ENCODE measurements around the gene LUC7L3.

Gene LUC7L3

DNA sequence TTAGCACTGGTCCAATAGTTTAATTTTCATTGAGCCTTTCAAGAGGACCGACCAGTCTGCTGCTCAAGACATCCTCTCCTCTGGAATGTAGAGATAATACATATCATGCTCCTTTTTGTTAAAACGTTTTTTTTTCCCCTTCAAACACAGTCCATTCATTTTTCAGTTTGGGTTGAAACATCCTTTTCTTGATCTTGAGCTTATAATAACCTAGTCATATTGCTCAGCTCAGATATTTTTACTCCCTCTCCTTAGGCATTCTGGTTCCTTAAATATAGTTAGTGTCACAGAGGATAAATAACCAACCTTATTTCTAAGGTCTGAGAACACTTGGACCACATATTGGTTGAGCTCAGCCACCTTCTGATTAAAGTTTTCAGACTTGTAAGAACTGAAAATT, 35.1 kb downstream of the LUC7L3 start:
- DNase-seq (ENCODE audit: low spot score) = no peak

DNA sequence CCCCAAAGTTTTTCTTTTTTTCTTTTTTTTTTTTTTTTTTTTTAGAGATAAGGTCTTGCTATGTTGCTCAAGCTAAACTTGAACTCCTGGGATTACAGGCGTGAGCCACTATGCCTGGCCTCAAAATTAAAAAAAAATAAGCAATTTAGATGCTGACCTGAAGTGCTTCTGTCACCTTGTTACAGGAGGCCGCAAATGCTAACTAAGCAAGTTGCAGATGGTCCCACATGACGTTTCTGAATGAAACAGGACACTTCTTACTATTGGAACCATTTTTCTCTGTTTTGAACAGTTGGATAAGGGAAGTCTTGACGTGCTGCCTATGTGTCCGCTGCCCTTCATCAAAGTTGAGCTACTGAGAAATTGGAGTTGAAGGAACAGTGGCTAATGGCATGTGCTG, 39.1 kb downstream of the LUC7L3 start:
- DNase-seq (ENCODE audit: low spot score) = no peak

DNA sequence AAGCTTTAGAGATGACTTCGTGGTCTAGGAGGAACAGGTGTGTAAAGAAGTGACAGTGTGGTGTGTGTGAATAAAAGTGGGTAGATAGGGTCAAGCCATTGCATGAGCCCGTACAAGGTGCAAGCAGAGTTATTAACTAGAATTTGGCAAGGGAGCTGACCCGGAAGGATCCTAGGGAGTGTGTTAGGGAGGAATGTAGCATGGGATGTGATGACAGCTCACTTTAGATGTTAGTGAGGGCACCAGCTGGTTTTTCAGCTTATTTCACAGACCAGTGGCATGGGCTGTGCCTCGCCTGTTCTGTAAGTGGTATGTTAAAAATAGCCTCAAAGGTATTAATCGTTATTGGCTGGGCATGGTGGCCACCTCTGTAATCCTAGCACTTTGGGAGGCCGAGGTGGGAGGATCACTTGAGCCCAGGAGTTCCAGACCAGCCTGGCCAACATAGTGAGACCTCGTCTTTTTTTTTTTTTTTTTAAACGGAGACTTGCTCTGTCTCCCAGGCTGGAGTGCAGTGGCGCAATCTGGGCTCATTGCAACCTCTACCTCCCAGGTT, 39.7 kb downstream of the LUC7L3 start:
- no peak for DNase-seq (ENCODE audit: low spot score)

DNA sequence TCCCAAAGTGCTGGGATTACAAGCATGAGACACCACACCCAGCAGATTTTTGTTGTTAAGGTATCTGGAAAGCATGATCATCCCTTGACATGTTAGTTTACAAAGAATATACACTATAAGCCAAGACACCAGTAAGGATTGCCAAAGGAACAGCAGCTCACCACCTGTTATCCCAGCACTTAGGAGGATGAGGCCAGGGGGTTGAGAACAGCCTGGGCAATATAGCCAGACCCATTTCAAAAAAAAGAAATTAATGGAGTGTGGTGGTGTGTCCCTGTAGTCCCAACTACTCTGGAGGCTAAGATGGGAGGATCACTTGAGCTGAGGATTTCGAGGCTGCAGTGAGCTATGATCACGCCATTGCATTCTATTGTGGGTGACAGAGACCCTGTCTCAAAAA, 42.8 kb downstream of the LUC7L3 start:
- DNase-seq (ENCODE audit: low spot score) = no peak

DNA sequence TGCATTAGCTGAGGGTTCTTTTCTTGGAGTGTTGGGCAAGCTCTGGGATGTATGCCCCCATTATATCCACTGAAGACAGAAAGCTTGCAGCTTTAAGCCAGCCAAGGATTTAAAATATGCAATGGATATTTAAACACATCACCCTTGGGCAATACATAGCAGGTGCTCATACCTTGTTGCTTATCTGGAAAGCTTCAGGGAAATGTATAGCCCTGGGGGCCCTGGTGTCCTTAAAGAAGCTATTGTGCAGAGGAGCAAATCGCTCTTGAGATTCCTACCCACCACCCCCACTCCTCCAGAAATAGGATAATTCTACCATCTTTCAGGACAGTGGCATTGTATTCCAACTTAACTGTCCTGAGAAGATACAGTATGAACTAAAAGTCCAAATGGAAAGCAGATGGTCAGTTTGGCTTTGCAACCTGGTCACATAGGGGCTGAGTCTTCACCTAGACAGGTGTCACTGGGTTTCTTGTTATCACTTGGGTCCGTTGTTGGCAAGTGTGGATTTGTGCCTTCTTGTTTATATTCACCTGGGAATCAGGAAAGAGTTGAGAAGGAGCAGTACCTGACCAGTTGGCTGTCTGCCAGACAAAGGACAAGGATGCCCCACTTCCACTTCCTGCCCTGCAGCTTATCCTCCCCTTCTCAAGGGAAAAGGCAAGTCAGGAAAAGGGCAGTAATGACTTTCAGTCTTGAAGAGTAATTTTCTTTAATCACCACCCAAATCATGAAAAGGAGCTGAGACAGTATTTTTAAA, 44.5 kb downstream of the LUC7L3 start:
- DNase-seq (ENCODE audit: low spot score) = peak; percentile 78

DNA sequence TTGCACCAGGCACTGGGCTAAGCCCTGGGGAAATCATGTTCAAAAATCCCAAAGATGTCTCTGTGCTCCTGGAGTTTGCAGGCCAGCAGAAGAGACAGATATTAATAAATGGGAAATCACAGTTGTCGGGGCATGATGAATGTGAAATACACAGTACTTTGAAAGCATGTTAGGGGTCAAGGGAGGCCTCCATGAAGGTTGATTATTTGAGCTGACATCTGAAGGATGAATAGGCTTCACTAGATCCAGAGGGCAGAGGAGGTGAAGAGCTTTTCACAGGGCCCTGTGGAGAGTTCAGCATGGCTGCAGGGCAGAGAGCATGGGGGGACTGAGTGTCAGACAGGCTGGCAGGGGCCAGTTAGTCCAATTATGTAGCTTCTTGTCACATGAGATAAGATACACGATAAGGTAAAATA, 45.3 kb downstream of the LUC7L3 start:
- DNase-seq (ENCODE audit: low spot score) = no peak

DNA sequence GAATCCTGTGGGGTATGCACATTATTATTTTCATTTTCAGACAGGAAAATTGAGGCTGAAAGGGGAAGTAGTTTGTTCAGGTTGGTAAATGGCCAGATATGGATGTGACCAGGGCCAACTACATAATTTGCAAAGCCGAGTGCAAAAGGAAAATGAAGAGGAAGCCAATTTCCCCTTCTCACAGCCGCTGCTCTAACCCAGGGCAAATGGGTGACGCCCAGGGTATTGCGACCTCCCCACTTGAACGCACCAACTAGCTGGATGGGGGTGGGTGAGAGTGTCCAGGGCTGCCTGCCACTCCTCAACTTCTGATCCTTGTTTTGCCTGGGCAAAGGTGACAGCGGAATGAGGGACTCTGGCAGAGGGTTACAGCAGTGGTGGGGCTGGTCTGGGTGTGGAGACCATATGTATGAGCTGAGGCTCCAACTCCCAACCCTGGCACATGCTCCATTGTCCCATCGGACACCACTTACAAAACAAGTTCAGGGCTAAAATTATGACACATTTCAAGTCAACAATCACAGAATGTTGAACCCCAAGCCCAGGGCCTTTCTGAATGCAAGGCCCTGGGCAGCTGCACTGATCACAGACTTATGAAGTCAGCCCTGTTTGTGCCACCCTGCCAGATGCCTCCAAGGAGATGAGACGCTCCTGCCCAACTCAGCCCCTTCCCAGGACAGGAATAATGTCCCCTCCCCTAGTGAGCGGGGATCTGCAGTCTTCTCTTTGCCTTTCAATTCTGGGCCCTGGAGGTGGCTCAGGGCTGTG, 46.2 kb downstream of the LUC7L3 start:
- DNase-seq (ENCODE audit: low spot score) = peak; percentile 35

DNA sequence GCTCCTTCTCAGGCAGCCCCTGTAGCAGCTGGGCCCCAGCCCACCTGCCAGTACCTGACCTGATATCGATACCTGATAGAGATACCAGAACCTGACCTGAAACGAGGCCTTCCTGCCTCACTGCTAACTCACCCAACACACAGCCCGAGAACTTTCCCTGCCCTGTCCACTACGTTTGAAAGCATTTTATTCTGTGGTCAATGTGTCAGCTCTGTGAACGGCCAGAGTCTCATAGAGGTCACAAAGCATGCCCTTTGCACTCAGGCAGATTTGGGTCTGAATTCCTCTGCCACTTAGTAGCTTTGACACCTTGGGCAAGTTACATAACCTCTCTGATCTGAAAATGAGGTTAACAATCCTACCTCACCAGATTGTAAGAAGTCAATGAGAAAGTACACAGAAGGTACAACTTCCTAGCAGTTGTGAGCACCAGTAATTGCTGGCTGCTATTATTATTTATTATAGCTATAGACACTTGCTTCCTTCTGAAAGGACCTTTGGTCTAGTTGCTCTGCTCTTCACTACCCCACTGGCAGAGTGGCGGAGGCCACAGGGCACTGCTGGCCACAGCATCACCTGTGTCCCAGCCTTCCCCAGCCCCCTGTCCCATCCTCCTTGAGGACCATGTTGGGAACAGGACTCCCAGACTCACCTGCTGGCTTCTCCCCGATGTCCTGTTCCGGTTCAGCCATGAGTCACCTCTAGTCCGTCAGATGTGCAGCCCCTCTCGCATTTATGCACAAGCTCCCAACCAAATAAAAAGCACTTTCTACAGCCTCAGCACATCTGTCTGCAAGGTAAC, 47.0 kb downstream of the LUC7L3 start:
- no peak for DNase-seq (ENCODE audit: low spot score)

DNA sequence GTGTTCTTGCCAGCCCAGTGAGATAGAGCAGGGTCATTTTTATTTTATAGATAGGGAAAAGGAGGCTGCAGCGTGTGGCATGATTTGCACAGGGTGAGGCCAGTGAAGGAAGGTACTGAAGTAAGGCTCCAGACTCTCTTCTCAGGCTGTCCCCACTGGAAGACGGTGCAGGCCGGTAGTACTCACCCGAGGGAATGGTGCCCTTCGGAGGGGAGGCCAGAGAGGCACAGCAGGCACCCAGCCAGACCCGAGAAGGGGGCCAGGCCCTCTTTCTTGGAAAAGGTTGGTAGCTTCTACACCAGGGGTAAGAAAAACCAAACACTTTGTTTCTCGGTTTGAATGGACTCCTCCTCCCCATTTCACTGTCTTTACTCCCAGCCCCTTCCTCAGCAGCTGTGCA, 47.6 kb downstream of the LUC7L3 start:
- no peak for DNase-seq (ENCODE audit: low spot score)

DNA sequence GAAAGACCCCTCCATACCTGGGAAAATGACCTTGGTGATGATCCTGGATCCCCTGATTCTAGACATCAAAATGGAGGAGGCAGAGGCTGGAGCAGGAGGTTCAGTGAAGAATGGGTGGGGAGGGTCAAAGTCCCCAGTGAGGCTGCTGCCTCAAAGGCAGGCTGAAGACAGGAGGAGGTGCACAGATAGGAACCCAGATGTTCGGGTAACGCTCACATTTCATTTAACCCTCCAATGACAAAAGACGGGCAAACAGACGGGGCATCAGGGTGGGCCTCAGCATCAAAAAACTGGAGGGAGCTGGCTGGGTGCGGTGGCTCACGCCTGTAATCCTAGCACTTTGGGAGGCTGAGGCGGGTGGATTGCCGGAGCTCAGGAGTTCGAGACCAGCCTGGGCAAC, 48.0 kb downstream of the LUC7L3 start, which contains the start of gene ANKRD40CL:
Gene ANKRD40CL, minus strand, starts transcription at position 73 of the 400 bp plus-strand sequence. CDS start 605 bp downstream, outside the sequence.
- DNase-seq (ENCODE audit: low spot score) = no peak

DNA sequence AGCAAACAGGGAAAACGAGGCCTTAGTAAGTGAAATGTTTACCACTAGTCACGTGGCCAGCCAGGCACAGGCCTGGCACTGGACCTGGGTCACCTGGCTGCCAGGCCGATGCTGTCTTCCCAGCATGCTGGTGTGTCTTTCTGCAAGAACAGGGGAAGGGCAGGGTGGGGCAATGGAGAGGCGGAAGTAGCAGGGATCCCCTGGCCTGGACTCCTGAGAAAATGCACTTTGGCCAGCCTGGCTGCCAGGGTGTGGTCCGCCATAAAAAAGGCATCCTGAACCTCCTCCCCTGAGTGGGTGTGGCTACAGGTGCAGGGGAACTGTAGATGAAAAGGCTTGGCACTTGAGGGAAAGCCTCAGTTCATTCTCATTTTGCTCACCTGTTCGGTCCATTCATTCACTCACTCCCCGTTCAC, 49.0 kb downstream of the LUC7L3 start:
- DNase-seq (ENCODE audit: low spot score) = no peak

DNA sequence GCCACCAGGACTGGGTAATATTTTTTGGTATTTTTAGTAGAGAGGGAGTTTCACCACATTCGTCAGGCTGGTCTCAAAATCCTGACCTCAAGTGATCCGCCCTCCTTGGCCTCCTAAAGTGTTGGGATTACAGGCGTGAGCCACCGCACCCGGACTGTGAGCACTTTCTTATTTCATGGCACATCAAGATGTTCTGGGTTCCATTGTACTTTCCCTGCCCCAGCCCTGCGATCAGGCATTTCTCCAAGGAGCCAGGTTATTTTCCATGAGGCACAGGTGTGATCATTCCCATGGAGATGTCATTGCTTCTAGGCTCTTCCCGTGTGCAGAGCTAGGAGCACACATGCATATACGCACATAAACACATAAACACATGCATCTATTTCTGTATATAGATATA, 50.5 kb downstream of the LUC7L3 start:
- DNase-seq (ENCODE audit: low spot score) = no peak

DNA sequence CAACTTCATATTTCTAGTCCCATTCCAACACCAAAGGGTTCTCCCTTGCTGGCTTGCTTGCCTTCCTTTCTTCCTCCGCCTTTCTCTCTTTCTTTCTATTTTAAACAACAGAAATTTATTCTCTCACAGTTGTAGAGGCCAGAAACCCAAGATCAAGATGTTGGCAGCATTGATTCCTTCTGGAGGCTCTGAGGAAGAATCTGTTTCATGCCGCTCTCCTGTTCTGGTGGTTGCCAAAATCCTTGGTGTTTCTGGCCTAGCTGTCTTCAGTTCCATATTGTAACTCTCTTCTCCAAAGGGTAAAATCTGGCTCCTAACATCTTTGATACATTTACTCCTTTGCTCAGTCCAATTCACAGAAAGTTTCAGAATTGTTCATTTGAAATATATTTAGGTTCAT, 50.9 kb downstream of the LUC7L3 start:
- DNase-seq (ENCODE audit: low spot score) = no peak

DNA sequence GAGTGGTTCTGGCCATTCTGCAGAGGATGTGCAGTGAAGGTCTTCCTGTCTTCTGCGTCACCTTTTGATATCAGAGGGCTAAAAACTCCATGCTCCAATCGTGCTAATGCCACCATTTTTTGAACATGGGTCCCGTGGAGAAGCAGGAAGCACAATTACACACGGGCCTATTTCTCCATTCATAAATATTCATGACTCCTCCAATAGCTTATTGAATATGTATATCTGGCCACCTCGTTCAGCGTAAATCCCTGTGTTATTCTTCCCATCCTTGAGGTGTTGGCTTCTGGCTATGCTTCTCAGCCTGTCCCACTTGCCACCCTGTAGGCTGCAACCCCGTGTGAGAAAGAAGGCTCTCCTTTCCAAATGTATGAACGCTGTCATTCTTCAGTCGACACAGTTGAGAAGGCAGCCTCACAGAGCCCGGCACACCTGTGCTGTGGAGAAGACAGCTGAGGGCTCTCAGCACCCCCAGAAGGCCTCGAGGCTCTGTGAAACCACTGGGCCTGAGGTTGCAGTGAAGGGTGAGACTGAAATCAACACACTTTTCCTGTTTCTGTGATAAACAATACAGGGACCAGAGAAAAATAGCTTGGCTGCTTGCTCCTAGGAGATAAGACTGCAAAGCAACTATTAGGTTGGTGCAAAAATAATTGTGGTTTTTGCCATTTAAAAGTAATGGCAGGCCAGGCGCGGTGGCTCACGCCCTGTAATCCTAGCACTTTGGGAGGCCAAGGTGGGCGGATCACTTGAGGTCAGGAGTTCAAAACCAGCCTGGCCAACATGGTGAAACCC, 52.8 kb downstream of the LUC7L3 start:
- DNase-seq (ENCODE audit: low spot score) = no peak

DNA sequence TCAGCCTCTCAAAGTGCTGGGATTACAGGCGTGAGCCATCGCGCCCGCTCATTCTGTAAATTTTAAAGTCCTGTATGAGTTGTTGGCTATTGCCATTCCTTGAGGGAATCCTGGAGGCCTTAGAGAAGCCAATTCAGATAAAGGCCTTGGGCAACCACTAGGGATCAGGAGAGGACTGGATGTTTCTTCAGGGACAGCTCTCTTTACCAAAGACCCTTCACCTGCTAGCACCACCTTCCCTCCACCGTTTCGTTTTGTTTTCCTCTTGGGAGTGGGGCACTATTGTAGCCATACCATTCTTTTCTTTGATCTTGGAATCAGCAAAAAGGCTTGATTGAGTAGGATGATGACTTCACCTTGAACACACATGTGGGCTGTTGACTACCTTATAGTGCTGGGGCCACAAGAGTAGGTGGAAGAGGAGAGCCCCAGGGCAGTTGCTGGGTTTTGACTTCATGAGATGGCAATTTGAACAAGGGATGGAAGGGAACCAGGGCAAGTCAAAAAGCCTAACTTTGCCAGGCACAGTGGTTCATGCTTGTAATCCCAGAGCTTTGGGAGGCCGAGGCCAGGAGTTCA, 54.9 kb downstream of the LUC7L3 start:
- no peak for DNase-seq (ENCODE audit: low spot score)

DNA sequence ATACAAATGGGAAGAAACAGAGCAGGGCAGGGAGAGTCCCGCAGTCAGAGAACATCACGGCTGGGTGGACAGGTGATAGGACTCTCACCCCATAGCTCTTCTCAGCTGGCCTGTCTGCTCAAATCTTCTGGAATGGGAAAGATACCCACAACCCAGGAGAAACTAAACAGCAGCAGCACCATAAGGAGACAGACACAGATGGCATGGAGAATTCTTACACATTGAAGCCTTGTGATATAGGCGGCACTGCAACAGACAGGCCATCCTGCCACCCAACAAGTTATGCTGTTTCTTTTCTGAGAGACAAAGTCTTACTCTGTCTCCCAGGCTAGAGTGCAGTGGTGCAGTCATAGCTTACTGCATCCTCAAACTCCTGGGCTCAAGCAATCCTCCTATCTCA, 56.5 kb downstream of the LUC7L3 start:
- DNase-seq (ENCODE audit: low spot score) = no peak

DNA sequence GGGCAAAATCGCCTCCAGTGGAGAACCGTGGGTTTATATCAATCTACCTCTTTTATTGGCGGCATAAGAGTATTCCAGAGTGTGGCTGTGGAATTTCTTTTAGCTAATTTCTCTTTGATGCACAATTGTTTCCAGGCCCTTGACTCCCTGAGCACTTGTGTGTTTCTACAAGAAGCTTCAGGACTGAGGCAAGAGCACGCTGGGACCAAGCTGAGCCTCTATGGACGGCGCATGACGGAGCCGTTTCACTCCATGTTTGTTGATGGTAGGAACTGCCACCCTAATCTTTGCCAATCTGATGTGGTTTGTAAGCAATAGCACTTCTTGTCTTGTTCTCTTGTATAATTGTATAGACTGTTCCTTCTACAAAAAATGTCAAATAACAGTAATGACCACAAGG, 59.1 kb downstream of the LUC7L3 start:
- DNase-seq (ENCODE audit: low spot score) = no peak

DNA sequence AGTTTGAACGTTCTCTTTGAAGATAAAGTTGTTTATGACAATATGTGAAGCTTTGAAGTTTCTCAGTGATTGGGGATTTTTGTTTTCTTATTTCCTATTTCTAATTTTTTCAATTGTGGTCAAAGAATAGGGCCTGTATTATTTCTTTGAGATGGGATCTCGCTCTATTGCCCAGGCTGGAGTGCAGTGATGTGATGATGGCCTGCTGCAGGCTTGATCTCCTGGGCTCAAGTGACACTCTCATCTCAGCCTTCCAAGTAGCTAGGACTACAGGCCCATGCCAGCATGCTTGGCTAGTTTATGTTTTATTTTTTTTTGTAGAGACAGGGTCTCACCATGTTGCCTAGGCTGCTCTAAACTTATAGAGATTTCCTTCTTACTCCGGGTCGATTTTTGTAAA, 59.6 kb downstream of the LUC7L3 start:
- DNase-seq (ENCODE audit: low spot score) = no peak

DNA sequence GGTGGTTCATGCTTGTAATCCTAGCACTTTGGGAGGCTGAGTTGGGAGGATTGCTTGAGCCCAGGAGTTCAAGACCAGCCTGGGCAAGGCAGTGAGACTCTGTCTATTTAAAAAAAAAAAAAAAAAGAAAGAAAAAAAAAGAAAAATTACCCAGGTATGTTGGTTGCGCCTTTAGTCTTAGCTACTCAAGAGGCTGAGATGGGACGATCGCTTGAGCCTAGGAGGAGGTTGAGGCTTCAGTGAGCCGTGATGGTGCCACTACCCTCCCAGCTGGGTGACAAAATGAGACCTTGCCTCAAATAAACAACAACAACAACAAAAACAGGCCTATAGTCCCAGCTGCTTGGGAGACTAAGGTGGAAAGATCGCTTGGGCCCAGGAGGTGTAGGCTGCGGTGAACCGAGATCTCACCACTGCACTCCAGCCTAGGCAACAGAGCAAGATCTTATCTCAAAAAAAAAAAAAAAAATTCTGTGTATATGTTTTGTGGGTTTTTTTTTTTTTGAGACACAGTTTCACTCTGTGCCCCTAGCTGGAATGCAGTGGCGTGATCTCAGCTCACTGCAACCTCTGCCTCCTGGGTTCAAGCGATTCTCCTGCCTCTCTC, 60.4 kb downstream of the LUC7L3 start:
- no peak for DNase-seq (ENCODE audit: low spot score)

DNA sequence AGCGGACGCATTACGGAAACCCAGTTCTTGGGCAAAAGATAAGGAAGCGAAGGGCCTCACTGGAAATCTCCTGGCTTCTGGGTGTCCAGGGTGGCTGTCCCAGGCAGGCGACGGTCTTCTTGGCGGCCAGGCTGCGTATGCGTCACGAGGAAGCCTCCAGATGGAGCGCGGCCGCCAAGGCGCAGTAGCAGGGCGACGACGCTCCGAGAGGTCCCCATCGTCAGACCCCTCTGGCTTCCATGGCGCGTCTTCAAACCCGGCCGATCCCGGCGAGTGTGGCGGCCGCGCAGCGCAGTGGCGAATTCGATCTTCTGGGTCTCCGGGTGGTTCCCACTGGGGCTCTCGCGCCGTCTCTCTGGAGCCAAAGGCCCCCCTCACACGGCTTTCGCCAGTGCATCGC, 61.8 kb downstream of the LUC7L3 start:
- DNase-seq (ENCODE audit: low spot score) = peak; percentile 37

DNA sequence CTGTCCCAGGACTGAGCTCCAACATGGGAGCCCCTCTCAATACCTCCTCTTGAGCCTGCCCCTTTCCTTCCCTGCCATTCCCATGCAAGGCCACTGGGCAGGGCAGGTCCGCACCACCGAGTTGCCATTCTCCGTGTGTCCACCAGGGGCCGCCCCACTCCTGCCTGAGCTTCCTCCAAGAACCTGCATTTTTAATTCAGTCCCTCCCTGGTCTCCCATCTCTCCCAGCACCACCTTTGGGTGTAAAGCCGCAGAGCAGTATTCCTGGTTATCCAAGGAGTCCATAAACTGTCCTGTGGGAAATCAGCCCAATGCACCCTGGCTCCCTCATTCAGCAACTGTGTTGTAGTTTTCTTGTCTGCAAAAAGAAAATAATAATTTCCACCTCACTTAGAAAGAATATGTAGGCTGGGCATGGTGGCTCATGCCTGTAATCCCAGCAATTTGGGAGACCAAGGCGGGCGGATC, 63.8 kb downstream of the LUC7L3 start:
- DNase-seq (ENCODE audit: low spot score) = peak; percentile 88
